Cerebellar cortex (tissue), 1 donor: ENCODE data around the gene ESRRG.
"Not testable (repeated sequence)": the region's sequence is repeated elsewhere in the genome, so short reads cannot be mapped to it uniquely, and the experiment has no call there.

Experiments used
- DNase-seq: peaks from one replicate; pipeline ENCODE4 v3.0.0-alpha.2; 2015; ENCODE audit warnings: low spot score

Gene ESRRG

DNA sequence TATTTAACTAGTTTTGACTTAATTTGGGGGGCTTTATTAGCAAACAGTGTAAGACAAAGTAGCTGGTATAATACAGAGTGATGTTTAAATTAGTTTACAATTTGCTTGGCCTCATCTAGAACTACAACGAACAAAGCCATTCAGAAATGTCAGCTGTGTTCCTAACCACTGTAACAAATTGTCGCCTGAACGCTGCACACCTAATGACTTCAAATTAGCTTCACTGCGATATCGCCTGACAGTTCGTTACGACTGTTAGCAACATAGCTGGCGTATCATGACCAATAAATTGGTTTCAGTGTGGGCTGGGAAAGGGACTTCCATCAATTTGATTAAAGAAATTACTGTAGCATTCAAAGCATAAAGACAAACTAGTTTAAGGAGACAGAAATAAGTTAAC lies 160.1 kb downstream of the ESRRG start:
- no peak for DNase-seq

DNA sequence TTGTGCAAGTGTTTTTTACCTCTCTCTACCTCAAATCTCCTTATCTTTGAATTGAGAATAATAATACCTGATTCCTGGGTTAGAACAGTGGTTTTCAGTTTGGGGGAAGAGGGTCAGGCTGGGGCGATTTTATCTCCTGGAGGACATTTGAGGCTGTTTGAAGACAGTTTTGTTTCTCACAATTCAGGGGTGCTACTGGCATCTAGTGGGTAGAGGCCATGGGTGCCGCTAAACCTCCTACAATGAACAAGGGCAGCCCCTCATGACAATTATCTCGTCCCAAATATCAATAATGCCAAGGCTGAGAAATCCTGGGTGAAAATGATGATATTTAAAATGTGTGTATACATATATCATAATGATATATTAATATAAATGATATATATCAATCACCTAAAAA lies 160.8 kb downstream of the ESRRG start:
- no peak for DNase-seq

DNA sequence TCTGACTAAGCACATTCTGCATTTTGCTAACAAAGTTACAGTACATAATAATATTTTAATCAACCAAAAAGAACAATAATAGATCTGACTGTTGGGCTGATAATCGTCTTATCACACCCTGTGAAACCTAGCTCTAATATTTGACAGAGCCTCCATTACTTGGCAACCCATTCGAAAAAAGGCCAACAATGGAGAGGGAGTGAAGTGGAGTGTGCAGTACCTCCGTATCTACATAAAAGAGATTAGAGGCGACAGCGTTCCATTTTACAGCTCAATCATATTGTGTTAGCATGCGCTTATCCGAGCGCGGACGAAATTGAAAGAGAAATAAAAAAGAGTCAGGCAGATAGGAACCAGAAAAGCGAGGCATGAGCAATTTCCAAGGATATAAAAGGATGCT lies 162.7 kb downstream of the ESRRG start:
- no peak for DNase-seq

DNA sequence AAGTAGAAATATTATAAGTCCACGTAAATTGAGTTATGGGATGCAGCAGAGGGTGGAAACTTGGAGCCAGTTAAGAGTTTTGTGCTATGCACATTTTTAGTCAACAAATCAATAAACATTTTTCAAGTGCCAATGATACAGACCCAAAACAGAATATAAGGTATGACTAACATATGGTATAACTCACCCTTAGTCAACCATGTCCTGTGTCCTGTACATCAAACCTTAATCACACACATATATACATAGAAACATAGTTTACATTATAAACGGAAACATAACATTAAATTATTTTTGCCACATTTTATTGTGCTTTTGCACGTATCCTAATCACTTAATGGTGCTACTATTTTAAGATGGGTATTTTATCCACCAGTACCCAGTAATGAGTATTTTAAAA lies 163.9 kb downstream of the ESRRG start:
- no peak for DNase-seq

DNA sequence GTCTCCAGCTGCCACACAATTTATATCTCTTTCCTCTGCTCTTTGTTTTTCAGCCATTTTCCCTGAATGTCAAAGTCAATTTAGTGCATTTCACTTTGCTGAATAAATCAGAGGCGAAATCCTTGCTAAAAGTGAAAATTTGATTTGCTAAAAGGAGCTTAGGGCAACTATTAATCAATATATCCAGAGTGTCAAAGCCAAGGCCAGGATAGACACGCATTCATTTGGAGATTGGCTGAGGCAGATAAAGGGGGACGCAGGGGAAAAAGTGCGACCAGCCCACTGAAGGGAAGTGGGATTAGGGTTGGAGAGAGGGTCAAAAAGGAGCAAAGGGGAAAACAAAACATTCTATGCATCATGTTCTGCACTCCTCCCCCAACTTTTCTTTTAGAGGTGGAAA lies 167.6 kb downstream of the ESRRG start:
- no peak for DNase-seq

DNA sequence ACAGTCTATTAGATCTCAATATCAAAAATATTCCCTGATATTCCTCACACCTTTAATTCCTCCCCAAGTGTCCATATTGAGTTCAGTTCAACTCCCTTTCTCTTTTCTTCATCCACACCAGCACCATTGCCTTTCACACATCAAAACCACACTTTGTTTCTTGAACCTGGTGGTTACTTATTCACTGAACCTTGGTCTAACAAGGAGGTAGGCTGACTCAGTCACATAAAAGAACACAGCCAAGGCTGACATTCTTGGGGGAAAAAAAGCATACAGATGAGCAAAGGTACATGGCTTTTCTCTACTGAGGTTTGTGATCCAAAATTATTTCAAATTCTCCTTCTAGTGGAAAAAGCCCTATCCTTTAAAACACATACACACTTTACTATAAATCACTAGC lies 168.3 kb downstream of the ESRRG start:
- no peak for DNase-seq

DNA sequence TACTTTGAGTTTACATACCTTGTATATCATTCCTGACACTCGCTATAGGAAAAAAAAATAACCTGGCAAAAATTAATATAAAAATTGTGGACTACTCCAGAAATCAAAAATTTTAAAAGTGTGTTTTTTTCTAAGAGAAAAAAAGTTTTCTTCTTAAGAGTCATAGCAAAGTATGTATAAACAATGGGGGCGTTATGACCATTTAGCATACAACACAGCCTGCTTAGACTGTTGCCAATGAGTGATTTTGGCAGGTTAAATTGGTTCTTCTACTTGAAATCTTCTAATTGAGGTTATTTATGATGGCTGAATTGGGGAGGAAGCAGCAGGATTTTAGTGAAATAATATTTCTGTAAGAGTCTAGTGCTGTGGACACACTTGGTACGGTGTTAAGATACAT lies 169.5 kb downstream of the ESRRG start:
- no peak for DNase-seq

DNA sequence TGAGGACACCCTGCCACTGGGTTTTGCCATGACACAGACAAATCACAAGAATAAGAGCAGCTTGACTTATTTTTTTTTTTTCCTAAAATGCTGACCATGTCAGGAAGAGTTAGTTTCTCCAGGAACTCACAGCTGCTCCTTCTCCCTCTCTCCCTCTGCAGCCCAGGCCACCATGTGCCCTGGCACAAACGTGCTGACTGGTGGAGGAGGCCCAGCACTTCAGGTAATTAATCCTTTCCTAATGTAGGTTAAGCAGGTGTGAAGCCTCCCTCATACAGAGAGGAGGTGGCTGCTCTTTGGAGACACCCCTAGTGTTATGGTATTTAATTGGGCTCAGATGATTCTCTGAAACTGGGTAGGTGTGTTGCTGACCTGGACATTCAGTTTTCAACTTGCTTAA lies 170.2 kb downstream of the ESRRG start:
- no peak for DNase-seq

DNA sequence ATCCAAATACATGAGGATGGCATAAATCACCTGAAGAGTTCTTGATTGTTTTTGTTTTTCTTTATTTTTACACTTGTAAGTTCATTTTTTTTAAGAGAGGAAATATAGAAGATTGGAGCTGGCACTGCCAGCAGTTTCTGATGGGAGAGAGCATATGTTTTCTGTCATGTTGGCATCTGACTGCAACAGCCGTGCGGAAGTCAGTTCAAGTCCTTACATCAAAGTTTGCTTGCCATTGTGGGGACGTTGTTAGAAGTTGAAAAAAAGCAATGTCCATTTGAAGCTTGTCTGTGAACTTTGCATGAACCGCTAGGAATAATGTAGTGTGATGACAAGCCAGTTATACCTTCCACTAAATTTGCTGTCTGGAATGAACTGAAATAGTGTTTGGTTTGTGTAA lies 173.4 kb downstream of the ESRRG start:
- DNase-seq: no peak

DNA sequence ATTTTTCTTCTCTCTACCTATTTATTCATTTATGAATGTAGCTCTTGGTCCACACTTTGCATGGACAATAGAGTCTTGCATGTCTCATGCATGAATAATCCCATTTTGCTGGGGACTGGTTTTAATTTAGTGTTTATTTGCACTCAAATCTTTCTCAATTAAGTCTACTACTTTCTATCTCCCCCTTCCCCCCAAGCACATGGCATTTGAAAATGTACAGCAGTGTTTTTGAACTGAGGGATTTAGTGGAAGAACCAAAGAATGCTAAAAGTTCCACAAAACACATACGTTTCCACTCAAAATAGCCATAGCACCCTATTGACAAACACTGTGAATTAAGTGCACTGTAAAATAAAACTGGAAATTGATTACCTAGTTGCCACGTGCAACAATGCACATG lies 180.5 kb downstream of the ESRRG start:
- DNase-seq: no peak

DNA sequence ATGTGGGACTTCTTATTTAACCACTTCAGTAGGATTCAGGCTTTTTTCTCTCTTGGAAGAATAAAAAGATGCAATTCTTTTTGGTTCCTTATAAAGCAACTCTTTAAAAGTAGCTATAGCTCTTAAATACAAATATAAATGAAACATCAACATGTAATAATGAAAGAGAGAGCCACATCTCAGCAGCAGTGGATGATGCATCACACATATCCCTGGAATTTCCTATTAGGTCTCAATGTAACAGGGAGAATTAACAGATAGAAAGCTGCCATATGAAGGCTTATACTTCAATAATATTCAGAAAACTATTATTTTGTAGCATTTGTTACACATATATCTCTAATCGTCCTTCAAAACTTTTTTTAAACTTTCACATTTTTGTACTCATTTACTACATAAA lies 181.0 kb downstream of the ESRRG start:
- DNase-seq: no peak

DNA sequence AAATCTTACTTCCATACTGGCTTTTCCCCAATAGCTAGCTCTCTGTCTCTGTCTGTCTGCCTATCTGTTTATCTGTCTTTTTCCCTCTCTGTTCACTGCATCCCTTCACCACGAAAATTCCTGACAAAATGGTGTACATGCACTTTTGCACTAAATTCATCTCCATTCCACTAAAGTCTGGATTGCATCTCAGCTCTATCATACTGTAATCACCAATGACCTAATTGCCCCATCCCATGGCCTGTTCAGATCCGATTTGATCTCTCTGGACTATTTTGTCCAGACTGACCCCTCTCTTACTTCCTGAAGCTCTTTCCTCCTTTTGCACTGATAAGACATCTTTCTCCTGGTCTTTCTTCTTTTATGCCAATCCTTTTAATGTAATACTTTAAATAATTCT lies 187.5 kb downstream of the ESRRG start:
- no peak for DNase-seq

DNA sequence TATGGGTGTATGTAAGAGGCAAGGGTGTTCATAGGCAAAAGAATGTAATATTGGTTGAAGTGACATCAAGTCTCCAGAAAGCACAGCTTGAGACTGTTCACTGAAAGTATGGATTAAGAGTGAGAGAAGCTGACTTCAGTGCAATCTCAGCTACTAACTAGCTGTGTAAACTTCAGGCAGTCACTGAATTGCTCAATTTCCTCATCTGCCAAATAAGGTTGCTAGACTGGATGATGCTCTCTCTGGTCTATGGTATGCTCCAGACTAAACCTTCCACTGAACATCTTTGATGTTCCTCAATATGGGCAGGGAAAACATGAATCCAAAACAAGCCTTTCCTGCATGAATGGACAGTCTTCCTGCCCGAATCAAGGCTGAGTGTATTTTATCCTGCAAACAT lies 188.2 kb downstream of the ESRRG start:
- DNase-seq: no peak

DNA sequence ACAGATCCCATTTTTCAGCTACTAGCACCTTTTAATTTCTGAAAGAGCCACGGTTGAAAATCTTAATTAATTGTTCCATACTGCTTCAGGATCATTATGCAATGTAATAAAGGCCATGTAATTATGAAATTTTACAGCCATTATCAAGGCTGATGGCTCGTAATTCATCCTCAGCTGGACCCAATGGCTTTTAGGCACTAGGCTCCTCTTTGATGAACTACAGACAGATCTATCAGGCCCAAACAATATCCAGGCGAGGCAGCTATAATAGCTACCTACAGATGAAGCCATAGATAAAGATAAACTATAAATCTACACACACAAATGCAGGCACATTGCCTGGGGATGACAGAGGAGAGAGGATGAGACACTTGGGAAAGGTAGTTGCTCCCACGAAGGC lies 189.5 kb downstream of the ESRRG start:
- DNase-seq: no peak

DNA sequence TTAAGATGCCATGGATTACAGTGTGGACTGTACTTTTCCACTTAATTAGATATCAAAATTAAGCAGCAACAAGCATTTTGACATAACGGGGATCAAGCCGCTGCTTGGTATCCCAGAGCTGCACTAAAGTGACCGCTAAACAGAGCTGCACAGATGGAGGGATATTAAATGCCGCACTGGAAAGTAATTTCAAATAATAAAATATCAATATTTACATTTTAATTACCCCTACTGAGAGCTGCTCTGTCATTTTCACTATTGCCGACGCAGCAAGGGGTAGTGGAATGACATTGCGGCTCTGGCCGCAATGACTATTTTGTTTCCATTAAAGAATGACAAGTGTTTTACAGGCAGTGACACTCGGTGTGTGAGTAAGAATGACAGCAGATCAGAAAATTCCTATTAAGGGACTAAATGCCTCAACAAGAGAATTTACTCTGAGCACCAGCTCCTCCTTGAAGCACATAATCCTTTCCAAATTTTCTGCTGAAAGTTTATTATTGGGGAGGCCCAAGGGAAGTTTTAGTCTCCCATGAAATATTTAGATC lies 190.9 kb downstream of the ESRRG start:
- DNase-seq: no peak

DNA sequence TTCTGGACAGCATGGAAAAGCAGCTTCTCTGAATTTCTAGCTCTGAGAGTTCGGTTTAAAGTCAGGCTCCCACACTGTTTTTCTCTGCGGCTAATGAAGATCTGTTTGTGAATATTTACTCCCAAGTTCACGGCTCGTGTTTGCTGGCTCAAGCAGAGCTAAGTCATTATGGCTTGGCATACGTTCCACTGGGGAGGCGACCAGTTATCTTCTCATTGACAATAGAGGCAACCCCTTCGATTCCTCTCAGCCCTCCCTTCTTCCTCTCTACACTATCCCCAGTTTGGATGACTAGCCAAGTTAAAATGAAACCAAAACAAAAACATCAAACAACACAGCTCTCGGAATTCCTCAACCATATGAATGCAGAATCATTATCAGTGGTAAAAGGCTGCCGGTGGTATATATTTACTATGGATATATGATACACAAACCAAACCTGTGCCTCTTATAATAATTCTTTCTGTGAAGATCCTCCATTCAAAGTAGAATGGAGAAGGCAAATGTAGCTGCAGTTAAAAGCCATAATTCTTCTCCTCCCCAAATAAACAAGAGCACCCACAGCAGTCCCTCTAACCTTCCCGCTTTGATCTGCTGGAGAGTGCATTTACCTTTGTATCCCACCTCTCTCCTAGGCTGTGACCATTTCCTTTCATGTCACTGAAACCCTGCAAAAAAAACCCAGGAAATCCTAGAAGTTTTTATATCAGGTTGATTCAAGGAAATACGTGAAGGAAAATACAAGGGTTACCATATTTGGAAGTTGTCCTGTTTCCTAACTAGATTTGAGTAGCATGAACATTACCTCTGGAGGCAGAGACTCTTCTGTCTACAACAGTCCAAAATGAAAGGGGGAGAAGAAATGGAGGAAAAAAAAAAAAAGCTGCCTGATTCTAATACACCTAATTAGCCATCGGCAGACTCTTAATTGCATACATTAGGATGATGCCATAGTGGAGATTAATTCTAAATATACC lies 191.7 kb downstream of the ESRRG start:
- DNase-seq: no peak

DNA sequence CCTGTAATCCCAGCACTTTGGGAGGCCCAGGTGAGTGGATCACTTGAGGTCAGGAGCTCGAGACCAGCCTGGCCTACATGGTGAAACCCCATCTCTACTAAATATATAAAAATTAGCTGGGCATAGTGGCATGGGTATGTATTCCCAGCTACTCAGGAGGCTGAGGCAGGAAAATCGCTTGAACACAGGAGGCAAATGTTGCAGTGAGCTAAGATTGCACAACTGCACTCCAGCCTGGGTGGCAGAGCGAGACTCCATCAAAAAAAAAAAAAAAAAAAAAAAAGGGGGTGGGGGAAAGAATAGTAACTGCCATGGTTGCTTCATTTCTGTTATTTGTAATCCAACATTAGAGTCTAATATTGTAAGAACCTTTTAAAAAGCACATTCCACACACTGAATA lies 193.4 kb downstream of the ESRRG start:
- DNase-seq: not testable (repeated sequence)

DNA sequence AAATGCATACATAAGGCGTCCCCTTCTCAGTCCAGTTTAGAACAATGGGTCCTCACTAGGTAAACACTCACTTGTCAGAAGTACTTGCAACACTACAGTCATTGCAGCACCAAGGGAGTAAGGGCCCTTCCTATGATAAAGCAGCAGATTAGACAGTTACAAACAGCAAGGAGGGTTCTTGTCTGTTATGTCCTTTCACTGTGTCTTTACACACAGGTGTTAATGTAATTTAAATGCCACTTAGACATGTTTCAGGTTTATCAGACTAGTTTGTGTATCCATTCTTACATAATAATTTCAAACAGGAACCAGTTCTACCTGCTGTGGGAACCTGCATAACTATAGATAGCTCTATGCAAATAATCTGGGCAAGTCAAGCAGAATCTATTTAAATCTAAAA lies 194.4 kb downstream of the ESRRG start:
- DNase-seq: no peak

DNA sequence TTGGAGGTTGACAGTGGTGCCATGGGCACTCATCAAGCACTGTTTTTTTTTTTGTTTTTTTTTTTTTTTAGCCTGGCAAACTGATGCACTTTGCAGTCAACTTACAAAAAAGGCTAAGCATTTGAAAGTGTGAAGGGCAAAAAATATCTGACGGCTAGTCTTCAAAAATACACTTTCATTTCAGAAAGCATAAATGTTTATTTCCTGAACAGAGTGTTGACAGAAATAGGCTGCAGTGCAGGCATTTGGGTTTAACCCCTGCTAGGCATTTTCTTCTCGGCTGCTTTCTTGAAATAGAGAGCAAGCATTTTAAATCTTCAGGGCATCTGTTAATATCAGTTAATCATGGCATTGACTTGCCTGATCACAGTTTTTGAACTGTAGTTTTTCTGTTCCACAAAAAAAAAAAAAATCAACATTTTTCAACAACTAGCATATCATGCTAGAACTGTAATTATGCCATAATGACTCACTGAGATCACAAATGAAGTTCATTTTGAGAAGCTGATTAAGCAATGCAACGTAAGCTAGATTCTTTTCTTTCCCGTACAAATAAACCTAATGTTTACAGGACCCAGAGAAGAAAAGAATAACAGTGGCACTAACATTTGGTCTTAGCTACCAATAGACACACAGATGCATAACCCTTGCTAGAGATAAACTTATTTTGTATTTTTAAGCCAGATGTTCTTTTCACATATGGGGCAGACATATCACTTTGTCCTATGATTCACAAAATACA lies 199.6 kb downstream of the ESRRG start:
- DNase-seq: no peak

DNA sequence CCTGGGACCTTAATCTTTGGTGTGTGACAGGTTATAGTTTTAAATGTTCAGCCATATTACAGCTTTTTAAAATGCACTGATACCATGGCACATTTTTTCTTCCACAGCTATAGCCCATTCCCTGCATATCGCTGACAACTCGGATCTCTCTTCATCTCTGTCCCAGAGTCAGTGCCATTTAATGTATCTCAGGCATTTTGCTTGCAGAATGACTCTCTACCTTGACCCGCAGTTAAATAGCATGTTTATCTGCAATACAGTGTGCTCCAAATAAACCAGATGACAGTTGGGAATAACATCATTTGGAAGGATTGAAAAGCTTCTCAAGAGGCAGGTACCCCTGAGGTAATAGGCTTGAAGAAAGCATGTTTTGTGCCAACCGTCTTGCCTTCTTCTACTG lies 200.2 kb downstream of the ESRRG start:
- no peak for DNase-seq

DNA sequence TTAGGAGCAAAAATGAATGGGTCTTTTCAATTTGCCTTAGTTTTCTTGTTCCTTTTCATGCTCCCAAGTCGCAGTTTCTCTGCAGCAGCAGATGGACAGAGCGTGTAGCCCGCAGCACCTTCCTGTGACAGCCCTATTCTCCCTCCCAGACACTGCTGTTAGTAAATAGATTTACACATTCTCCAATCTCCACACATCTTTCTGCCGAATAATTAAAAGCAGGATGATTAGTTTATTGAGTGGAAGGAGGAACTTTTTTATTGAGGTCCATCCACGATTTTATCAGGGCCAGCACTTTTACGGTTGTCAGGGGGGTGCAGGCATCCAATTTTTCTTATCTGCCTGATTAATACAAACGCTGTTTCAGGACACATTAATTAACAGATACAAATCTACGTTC lies 201.8 kb downstream of the ESRRG start:
- DNase-seq: no peak

DNA sequence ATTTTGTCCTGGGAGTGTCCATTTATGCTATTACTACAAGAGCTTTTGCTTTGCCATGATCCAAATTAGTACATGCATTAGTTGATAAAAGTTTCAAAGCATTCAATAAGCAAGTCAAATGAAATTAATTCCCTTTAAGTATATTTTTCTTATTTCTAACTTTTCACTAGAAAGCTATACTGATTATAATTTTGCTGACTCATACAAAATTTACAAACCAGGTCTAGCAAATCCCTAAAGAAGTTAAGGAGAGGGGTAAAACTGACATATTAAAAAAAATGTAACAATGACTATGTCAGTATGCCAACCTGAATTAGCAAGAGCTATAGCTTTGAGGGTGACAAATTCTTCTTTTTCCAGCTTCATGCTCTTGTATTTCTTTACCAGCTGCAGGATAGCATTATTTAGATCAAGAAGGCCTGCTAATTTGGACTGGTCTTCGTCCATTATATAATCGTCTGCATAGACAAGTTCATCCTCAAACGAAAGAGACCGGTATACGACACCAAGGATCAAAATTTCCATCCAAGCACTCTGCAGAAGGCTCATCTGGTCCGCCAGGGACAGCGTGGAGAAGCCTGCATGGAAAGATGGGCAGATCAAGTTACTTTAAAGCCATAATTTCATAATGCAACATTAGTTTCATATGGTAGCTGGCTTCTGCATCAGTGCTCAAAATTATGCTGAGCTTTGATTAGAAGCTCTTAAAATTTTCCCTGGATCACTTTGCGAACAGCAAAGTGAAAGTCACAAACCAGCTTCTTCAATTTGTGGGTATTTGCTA lies 204.2 kb downstream of the ESRRG start:
- no peak for DNase-seq
